NCI-H748 (cell line): ENCODE data around the gene PON2.

Source experiments
- DNase-seq: peaks from one replicate; lab custom pipeline; 2025; ENCODE audit not compliant: unreplicated experiment; lab: John Stamatoyannopoulos, UW

The PON2 gene

GRCh38 chr7:95446618-95447017, 11.8 kb upstream of the PON2 start:
- DNase-seq = no peak

DNA sequence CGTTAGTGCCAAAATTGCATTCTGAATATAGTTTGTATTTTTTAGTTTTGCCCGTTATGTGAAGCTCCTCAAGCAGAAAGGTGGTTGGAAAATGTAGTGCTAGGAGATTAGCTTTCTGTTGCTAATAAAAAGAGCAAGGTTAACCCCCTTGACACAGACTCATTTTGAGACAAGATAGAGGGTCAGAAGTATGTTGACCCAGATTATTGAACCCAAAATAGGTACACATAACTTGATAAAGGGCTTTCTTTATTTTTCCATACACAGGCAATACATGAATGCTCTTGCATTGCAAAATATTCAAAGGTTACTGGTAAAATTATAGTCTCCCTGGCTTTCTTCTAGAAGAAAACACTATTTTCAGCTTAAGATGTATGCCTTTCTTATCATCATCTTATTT, 10.0 kb upstream of the PON2 start:
- DNase-seq = no peak

DNA sequence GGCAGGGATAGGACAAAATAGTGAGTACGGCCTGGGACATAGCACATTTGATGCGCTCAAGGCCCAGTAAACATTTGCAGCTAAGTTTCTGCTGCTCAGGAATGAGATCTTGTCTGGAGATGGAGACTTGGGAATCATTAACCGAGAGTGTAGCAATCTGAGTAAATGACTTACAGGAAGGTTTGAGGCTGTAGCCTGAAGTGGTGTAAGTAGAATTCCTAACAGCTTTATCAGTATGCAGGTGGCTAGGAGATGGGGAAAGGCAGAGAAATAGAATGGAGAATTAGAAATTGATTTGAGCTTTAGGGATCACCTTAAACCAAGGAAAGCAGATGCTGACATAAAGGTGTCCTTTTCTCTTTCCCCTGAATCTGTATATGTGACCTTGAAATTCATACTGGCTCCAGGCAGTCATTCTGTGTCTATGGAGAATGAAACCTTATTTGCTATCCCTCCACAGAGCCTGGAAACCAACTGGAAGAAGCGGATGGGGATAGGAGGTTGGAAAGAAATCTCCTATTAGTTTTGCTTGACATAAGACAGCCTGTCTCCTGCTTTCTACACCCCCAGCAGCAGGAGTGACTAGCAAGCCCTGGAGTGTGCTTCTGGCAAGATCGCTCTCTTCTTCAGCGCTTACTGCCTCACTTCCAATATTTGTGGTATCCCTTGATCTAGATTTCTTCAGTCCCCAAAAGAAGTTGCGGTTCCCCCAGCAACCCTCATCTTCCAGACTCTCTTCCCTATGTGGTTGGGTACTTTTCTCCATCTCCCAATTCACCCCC, 6.4 kb upstream of the PON2 start:
- no peak for DNase-seq

DNA sequence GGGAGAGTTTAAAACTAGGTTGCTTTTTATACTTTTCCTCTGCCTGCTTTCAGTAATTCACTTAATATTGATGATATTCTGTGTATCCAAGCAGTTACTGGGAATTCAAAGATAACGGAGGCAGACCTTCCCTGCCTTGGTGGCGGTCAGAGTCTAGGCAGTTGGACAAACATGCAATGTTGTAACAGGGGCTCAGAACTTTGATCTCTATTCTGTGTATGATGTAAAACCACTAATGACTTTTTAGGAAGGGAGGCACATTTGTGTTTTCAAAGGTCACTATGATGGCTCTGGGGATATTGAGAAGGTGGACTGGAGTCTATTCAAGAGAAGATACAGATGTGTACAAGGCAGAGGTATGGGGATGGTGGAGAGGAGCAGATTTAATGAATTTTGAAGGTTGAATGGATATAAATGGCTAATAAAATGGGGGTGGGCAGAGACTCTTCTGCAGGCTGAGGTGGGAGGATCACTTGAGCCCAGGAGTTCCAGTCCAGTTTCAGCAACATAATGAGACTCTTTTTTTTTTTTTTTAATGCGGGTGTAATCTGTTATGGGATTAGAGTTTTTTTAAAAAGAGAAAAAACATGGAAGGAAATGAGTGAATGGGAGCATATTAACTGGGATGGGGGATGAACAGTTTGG, 5.7 kb upstream of the PON2 start:
- DNase-seq = no peak

- DNase-seq = no peak
Observed at GRCh38 chr7:95436407-95436806, 1.6 kb upstream of the PON2 start.

GRCh38 chr7:95435422-95435780, 573 bp upstream of the PON2 start:
- no peak for DNase-seq

GRCh38 chr7:95433952-95434556, 774 bp downstream of the PON2 start:
- DNase-seq = no peak

DNA sequence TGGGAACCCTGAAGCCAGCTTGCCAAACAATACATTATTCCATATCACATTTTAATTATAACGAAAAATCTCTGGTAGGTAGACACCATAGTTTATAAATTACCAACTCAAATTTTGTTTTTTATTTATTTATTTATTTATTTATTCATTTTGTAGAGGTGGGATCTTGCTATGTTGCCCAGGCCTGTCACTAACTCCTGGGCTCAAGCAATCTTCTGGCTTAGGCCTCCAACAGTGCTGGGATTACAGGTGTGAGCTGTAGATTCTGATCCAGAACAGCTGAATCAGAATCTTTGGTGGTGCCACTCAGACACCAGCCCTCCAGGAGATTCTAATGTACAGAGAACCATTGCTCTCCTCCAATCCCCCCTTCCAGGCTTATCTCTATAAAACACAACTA, 1.7 kb downstream of the PON2 start:
- no peak for DNase-seq

DNA sequence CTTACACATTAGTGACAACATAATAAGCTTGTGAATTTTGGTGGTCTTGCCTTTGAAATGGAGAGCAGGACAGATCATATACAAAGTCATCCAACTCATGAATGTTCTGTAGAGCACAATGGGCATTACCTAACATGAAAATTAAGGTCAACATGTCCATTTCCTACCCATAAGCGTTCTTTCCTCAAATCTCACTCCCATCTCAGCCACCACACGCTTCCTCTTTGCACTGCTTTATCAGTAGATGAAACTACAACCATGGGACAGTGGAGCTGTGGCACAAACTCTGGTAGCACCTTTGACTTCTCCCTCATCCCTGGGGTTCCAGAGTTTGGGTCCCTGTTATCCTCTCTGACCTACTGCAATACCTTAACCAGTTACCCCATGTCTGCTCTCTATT, 2.2 kb downstream of the PON2 start:
- DNase-seq = no peak

- DNase-seq = no peak
Observed at GRCh38 chr7:95430864-95431263, 4.0 kb downstream of the PON2 start.

DNA sequence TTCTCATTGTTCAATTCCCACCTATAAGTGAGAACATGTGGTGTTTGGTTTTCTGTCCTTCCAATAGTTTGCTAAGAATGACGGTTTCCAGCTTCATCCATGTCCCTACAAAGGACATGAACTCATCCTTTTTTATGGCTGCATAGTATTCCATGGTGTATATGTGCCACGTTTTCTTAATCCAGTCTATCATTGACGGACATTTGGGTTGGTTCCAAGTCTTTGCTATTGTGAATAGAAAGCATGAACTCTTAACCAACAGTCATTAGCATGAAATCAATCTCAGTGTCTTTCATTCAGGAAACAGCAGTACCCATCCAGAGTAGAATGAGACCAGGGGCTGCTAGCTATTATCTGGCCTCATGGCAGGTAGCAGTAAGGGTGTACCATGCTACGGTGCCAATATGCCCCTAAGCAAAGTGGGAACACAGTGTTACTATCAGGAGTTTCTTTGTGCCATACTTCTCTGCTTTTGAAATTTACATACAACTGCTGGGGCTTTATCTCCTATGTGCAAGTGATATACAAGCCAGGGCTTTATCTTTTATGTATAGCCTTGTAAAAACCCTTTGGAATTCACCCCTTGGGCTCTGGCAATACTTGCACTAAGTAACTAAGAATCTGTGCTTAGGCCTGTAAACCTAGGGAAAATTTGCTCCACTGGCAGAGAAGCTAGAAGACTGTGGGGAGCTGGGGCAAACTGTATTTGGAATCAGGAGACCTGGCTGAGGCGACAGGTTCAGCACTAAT, 5.4 kb downstream of the PON2 start:
- no peak for DNase-seq

GRCh38 chr7:95427914-95428516, 6.8 kb downstream of the PON2 start:
- peak; percentile 84 for DNase-seq

- DNase-seq = peak; percentile 88
Observed at GRCh38 chr7:95427166-95427565, 7.7 kb downstream of the PON2 start.

DNA sequence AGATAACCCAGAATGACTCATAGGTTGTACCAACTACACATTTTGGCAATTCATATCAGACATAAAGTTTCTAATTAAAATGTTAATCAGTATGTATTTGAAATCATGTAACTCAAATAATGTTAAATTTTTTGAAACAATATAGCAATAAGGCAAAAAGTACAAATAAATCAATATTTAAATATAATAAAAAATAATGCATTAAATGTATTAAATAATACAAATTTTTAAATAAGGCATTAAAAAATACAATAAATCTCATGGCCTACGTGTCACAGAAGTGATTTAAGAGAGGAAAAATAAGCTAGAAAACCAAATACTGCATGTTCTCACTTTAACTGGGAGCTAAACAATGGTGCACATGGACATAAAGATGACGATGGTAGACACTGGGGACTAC, 9.1 kb downstream of the PON2 start:
- no peak for DNase-seq

DNA sequence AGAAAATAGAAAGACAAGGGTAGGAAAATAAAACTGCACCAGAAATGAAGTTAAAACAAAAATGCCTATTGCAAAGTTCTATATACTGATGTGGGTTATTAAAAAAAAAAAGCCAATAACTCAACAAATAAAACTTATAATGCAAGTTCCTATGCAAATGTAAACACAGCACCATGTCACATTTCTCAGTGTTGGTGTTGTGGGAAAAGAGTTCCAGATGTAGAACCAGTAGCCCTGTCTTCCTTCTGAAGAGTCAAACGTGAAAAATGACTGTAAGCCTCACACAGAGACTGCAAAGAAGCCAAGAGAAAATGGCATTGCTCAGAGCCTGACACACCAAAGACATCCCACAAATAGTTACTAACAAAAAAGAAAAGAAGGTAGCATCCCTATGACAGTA, 10.1 kb downstream of the PON2 start:
- DNase-seq = no peak

DNA sequence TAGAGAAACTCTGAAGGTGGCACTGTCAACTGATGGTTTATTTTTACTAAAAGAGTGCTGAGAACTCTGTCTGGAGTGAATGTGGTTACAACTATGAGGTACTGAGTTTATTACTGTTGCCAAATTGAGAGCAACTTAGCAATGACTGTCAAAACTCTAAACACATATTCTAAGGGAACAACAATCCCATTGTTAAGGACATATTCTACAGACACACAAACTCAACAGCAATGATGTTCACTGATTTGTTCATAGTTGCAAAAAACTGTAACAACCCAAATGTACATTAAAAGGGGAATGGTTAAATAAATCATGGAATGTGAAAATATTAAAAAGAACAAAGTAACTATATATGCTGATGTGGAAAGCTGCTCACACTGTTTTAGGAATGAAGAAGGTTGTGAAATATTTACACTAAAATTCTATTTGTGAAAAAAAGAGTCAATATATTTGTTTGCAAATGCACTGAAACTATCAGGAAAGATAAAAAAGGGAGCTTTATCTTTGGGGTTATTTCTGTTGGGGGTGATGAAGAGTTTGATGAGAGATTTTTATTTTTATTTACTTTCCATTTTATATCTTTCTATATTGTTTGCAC, 12.9 kb downstream of the PON2 start:
- no peak for DNase-seq

DNA sequence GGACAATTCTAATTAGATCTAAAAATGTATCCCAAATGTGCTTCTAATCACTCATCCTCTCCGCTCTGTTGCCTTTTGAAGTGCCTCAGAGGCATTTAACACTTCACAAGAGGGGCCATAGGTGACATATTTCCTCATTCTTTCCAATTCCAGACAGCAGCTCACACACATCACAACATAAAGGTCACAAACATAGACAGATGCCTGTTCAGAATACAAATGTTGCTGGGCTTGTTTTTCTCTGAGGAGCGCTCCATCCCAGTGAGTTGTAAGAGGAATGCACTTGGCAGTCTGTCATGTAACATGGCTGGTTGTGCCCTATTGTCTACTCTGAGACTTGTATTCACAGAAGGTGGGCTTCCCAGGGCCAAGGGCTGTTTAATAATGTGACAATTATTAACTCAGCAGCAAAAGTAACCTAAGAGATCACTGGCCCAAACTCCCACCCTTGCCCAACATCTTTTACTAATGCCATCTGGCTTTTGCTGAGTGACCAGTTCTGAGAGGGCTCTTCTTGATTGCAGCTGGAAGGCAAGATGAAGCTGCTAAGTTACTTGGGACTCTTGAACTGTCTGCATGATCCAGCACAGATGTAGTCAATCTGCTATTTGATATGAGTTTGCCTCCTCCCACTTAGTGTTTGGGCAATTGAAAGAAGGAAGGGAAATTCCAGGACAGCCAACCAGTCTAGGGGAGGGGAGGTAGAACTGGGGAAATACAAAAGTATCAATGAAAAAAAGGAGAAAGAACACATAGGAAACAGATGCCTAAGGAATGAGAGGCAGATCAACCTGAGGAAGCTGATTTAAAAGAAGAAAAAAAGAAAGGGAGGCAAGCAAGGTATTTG, 13.6 kb downstream of the PON2 start:
- DNase-seq = peak; percentile 70

- no peak for DNase-seq
Observed at GRCh38 chr7:95412075-95412474, 22.8 kb downstream of the PON2 start.

- no peak for DNase-seq
Observed at GRCh38 chr7:95411666-95412065, 23.2 kb downstream of the PON2 start.

DNA sequence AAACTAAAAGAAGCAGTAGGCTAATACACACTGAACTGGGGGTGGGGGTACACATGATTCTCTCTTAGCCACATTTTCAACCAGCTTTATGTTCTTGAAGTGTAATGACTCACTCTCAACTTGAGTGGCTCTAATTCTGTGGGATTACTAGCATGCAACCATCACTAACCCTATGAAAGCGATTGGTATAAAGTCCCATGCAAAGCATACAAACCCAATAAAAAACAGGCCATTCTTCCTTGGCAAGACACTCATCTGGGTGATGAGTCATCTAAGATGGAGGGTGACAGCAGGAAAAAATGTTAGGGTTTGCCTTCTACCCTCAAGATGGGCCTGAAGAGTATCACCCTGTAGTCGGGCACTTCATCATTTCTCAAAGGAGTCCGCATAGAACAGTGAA, 23.8 kb downstream of the PON2 start:
- no peak for DNase-seq
